Dorsolateral prefrontal cortex (tissue), 118 donors: ENCODE results near the gene COPS9. TPM values are rescaled to one million over a fixed set of nuclear protein-coding genes. Genes with fewer than 3 reads are reported as not detected.

Experiments used
- total RNA-seq, 120 experiments: library from RNA; stranded (reverse); gene quantifications; one replicate each; pipeline versions ENCODE4 v1.2.3 to v1.2.4, GENCODE V29; 2022

Gene COPS9
- total RNA-seq, 120 experiments from 2014 or later, result 143 to 327 (median 229) TPM

Other genes with a start within 250 kb of the COPS9 start
- gene NDUFA10, start 111.0 kb downstream of the COPS9 start, total RNA-seq, result 100 to 1,000 TPM; 113 to 234 (median 181) TPM
- gene OR6B2, start 105.9 kb downstream of the COPS9 start, total RNA-seq, result not detected
- gene OR6B3, start 82.8 kb downstream of the COPS9 start, total RNA-seq, result under 1 TPM in 8 of 120 experiments, not detected in 112; 0.50 to 0.98 (median 0.57) TPM
- gene OTOS, start 4.4 kb upstream of the COPS9 start, total RNA-seq, result 10 to 100 TPM in 5 of 120 experiments, 1 to 10 TPM in 112, under 1 TPM in 1, not detected in 2; 0.83 to 16.8 (median 4.5) TPM